ENCODE data around the gene MAST3.
"Not testable (repeated sequence)": the region's sequence is repeated elsewhere in the genome, so short reads cannot be mapped to it uniquely, and the experiment has no call there.

Gene MAST3

GRCh38 chr19:18085702-18086457 lies 11.7 kb upstream of the MAST3 start:
- Histone ChIP-seq H3K4me3 (peak overlapping the region in 4 of 7 experiments; percentile 9 to 45 (median 33)), H3K27ac (peak overlapping the region in 6 of 21 experiments; percentile 62 to 93 (median 85))

GRCh38 chr19:18086590-18087138 lies 10.9 kb upstream of the MAST3 start, which contains the start of gene IL12RB1:
IL12RB1 (minus strand) TSS chr19:18086934; CDS start chr19:18086823, 111 bp downstream.
- Histone ChIP-seq H3K4me3 (peak within 1 kb of the TSS; percentile 9 to 45 (median 28)), H3K27ac (peak within 1 kb of the TSS in 17 of 21 experiments; percentile 4 to 93 (median 75))

- H3K4me3 ChIP-seq: not testable (repeated sequence)
- H3K27ac ChIP-seq: peak overlapping the region in 12 of 21 experiments; percentile 40 to 88 (median 78)
Observed at GRCh38 chr19:18089096-18089541, 8.5 kb upstream of the MAST3 start.

DNA sequence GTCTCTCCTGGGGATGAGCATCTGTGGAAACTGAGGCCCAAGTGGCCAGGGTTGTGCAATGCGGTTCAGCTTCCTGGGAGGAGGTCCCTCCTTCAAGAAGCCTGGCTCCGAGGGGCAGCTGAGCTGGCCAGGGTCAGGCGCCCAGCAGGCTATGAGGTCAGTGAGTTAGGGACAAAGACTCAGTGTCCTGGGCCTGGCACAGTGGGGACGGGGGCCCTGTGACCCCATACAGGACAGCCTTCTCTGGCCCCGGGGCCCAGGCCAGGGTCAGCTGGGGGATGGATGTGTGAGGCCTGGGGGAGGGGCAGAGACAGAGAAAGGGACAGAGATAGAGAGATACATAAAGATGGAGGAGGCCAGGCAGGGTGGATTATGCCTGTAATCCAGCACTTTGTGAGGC lies 7.9 kb upstream of the MAST3 start:
- Histone ChIP-seq H3K27ac (peak overlapping the region in 16 of 21 experiments; percentile 22 to 88 (median 76)), H3K4me3 (no peak overlapping the region)

DNA sequence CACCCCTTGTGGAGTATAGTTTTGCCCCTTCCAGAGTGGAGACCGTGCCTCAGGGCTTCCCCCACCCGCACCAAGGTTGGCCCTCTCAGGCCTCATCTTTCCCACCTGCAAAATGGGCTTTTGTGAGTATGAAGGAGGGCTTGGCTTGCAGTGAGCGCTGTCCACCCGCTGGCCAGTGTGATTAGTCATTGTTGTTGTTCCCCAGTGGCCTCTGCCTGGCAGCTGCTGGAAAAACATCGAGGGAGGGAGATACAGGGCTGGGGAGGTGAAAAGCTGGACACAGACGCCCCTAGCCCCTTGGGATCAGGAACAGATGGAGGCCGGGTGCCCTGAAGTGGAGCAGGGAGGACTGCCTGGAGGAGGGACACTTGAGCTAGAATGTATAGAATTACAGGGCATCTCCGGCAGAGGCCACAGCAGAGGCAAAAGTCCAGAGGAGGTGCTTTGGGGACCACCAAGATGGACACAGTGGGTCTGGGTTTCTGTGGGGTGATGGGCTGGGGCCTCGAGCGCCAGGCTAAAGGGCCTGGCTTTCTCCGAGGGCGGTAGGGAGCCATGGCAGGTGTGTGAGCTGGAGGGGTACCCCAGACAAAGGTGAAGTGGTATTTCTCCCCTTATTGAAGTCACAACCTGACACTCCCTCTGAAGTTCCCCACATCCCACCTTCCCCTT lies 6.9 kb upstream of the MAST3 start:
- Histone ChIP-seq H3K27ac (peak overlapping the region in 18 of 21 experiments; percentile 14 to 88 (median 72)), H3K4me3 (no peak overlapping the region)

DNA sequence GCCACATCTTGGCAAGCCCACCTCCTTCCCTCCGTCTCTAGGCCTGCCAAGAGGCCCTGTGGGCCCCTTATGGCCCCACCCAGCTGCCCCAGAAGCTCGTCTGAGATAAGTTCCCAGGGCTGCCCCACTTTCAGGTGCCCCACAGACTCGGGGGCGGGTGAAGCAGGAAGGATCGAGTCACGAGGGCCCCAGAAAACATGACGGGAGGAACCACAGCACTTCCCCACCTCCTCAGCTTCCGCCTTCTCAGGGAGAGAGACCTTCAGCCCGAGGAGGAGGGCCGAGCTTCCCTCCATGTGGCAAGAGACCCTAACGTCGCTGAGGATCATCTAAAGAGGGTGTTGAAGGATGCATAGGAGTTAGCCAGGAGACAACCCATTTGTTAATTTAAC lies 6.4 kb upstream of the MAST3 start:
- H3K27ac ChIP-seq: peak overlapping the region in 17 of 21 experiments; percentile 25 to 88 (median 70)
- H3K4me3 ChIP-seq: no peak overlapping the region

- Histone ChIP-seq H3K27ac (no peak overlapping the region), H3K4me3 (no peak overlapping the region)
Observed at GRCh38 chr19:18093439-18094161, 4.0 kb upstream of the MAST3 start.

DNA sequence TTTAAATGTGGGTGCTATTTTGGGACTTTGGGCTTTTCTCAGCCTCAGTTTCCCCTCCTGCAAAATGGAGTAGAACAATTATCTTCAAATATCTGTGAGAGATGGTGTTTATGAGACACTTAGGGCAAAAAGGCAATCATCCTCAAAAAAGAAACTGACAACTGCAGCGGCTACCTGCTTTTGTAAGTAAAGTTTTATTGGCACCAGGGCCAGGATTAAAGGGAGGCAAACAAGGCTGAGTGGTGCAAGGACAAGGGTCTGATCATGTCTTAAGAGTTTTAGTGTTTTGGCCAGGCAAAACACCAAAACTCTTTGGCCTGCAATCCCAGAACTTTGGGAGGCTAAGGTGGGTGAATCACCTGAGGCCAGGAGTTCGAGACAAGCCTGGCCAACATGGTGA lies 1.3 kb upstream of the MAST3 start:
- H3K4me3 ChIP-seq: no peak overlapping the region
- no peak overlapping the region for H3K27ac ChIP-seq

- Histone ChIP-seq H3K4me3 (peak overlapping the region; percentile 21 to 48 (median 37)), H3K27ac (peak overlapping the region in 7 of 21 experiments; percentile 10 to 64 (median 32))
Observed at GRCh38 chr19:18097993-18098890, 664 bp downstream of the MAST3 start.

DNA sequence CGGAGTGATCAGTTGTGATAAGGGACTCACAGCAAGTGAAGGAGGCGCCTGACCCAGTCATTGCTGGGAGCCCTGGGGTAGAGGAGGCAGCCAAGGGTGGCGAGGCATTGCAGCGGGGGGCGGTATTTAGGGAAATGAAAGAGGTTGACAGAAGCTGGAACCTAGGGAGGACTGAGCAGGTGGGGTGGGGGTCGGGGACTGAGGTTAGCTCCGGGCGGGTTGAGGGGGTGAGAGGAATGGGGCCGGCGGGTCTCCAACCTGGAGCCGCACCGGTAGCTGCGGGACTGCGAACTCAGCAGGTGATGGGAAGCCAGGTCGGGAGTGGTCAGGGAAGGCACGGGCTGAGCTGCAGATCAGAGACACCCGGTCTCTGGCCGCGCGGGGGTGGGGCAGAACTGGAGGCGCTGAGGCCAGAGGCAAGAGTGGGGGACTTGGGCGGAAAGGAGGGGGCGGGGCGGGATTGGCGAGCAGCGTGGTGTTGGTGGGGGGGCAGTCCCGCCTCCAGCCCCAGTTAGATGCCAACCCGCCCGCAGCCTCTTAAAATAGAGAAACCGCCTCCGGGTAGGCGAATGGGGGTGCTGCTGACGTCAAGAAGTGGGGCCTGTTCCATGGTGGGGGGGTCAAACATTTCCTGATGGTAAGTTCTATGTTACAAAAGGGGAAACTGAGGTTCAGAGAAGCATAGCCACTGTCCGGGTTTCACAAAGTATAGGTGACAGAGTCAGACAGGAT lies 1.5 kb downstream of the MAST3 start:
- peak overlapping the region in 6 of 7 experiments; percentile 3 to 48 (median 29) for H3K4me3 ChIP-seq
- peak overlapping the region in 3 of 21 experiments; percentile 5 to 39 (median 11) for H3K27ac ChIP-seq

DNA sequence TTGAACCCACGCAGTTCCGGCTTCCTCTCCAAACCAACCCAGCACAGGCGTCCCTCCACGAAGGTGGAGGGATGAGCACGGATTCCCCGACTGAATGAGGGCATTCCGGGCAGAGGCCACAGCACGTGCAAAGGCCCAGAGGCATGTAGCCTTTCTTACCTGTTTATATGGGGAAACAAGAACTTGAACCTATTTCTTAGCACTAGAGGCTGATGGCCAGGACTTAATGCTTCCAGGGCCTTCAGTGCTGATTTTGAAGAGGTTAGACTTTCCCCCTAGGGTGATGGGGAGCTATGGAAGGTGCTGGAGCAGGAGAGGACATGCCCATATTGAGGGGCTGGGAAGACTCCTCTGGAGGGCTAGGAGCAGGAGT lies 2.0 kb downstream of the MAST3 start:
- Histone ChIP-seq H3K27ac (peak overlapping the region in 1 of 21 experiments; percentile 5), H3K4me3 (peak overlapping the region in 1 of 7 experiments; percentile 46)

- Histone ChIP-seq H3K4me3 (no peak overlapping the region), H3K27ac (no peak overlapping the region)
Observed at GRCh38 chr19:18100710-18101109, 3.1 kb downstream of the MAST3 start.

GRCh38 chr19:18101268-18101667 lies 3.7 kb downstream of the MAST3 start:
- Histone ChIP-seq H3K4me3 (no peak overlapping the region), H3K27ac (no peak overlapping the region)

- no peak overlapping the region for H3K27ac ChIP-seq
- no peak overlapping the region for H3K4me3 ChIP-seq
Observed at GRCh38 chr19:18102916-18103542, 5.5 kb downstream of the MAST3 start.

GRCh38 chr19:18104793-18105131 lies 7.2 kb downstream of the MAST3 start:
- H3K27ac ChIP-seq: peak overlapping the region in 16 of 21 experiments; percentile 19 to 76 (median 68)
- H3K4me3 ChIP-seq: peak overlapping the region; percentile 11 to 37 (median 27)

GRCh38 chr19:18105259-18105658 lies 7.7 kb downstream of the MAST3 start:
- not testable (repeated sequence) for H3K4me3 ChIP-seq, H3K27ac ChIP-seq

DNA sequence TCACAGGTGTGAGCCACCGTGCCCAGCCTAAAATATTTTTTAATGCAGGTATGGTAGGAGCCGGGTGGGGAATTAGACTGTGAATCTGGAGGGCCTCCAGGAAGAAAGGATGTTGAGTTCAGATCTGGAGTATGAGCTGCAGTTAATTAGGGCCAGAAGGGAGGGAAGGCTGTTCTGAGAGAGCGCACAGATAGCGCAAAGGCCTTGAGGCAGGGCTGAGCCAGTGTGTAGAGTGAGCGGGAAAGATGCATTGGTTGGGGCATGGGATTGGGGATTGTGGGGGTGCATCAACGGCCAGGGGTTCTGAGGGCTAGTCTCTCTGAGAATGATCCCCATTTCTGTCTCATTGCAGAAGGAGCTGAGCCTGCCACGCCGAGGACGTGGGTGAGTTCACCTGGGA lies 9.7 kb downstream of the MAST3 start:
- Histone ChIP-seq H3K27ac (peak overlapping the region in 1 of 21 experiments; percentile 26), H3K4me3 (no peak overlapping the region)

DNA sequence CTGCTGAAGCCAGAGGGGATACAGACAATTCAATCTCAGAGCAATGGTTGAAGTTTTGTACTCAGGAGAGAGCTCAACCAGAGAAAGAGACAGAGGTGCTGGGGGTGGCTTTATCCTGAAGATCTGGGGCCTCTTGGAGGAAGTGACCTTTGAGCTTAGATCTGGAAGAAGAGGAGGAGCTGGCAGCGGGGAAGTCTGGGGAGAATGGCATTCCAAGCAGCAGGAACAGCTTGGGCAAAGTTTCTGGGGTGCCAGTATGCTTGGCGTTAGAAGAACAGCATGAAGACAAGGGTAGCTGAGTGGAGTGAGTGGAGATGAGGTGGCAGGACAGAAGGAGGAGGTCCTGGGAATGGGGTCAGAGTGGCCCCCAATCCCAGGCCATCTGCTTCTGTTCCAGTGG lies 11.3 kb downstream of the MAST3 start:
- H3K27ac ChIP-seq: peak overlapping the region in 4 of 21 experiments; percentile 68 to 91 (median 76)

More for the DNA sequence above, 11.3 kb downstream of the MAST3 start:
- no peak overlapping the region for H3K4me3 ChIP-seq
